ENCODE measurements around the gene EDIL3.
A peak's percentile ranks its signal among the peaks of the same experiment; 100 is the strongest.

Gene EDIL3

DNA sequence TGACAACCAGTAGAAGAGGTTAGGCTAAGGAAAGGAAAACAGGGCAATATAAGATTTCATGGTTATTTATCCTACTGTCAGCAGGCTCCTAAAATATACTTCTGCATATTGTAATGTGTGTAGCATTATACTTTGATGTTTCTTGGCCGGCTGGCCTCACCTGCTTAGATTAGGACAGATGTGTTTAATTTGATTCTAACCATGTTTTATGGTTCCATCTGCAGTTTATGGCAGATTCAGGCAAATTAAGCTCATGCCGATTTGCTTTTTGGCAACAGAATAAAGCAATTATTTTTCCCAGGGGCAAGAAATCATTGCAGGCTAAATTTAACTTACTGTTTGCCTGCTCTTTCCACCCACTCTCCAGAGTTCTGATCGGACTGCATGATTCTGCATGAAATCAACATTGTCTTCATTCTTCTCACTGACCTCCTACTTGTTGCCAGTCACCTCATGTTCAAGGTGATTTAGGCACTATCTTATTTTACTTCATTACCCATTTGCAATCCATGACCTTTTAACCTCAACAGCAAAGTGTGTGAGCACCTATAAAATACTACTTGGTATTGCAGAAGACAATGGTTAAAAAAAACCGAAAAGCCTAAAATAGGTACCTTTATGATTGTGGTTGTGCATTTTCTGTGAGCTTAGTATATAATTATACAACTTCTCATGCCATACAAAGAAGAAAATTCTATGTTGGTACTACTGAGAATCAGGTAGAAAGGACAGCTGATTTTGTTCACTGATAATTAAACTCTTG is 125.2 kb downstream of the EDIL3 start:
- no peak for DNase-seq (ENCODE audit: low read depth)

- no peak for DNase-seq (ENCODE audit: low read depth)
Observed at GRCh38 chr5:84257061-84257460, 127.6 kb downstream of the EDIL3 start.

DNA sequence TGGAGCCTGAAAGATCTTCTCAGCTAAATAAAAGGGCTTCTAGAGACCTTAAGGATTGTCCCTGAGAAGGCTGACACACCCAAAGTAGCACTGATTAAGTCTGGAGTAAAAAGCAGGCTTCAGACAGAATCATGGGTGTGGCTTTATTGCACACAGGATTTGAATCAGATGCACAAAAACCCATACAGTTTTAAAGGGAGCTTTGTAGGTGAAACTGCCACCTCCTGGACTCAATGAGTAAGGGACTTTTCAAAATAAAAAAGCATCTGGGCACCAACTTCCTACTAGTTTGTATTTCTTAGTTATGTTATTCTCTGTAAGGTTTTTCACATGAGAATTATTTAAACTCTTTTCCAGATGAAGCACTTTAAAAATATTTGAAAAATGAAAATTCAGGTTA is 129.4 kb downstream of the EDIL3 start:
- peak; percentile 43 for DNase-seq (ENCODE audit: low read depth)

DNA sequence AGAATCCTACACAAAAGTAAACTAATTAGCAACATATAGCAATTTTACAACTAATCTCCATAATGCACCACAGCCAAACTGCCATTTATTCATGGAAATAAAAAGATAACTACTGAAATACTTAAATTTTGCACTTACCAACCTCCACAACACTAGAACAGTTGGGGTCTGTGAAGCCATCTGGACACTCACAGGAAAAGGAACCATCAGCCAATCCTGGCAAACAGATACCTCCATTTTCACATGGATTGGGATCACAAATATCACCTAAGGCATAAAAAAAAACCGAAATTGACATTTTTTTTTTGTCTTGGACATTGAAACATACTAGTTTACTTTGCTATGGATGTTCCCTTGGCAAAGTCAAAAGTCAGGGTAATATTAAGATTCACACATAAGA is 130.7 kb downstream of the EDIL3 start:
- no peak for DNase-seq (ENCODE audit: low read depth)

DNA sequence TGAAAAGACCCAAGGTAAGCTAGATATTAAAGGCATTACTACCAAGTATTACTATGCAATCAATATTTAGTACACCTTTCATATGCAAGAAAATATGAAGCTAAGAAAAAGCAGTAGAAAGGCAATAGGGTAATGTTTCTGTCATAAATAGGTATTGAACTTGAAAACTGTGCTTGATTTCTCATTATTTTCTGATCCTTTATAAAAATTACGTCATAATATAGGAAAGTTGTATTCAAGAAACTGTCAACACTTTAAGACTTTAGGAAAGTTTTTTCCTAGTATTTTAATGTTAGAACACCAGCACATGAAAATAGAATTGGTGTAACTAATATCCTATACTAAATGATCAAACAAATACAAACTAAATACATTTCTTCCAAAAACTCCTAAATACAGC is 133.2 kb downstream of the EDIL3 start:
- no peak for DNase-seq (ENCODE audit: low read depth)

GRCh38 chr5:84249918-84250630 is 134.6 kb downstream of the EDIL3 start:
- DNase-seq (ENCODE audit: low read depth) = peak; percentile 57

DNA sequence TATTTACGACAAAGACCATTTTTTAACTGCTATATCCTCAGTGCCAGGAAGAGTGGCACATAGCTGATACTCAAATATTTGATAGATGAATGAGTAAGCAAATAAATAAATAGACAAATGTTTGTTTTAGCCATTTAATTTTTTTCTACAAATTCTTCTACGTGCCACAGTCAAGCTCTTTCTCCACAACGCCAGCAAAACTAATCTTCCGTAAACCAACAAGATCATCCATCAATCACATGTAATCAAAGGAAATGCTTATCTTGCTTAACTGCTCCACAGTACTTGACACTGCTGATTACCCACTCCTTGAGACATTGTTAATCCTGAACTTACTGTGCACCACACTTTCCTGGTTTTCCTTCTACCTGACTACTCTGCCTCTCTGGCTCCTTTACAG is 136.7 kb downstream of the EDIL3 start:
- DNase-seq (ENCODE audit: low read depth) = no peak

- peak; percentile 70 for DNase-seq (ENCODE audit: low read depth)
Observed at GRCh38 chr5:84242286-84242685, 142.4 kb downstream of the EDIL3 start.

GRCh38 chr5:84239494-84239893 is 145.2 kb downstream of the EDIL3 start:
- DNase-seq (ENCODE audit: low read depth) = peak; percentile 85

GRCh38 chr5:84237126-84237525 is 147.6 kb downstream of the EDIL3 start:
- DNase-seq (ENCODE audit: low read depth) = no peak

GRCh38 chr5:84231433-84231832 is 153.2 kb downstream of the EDIL3 start:
- no peak for DNase-seq (ENCODE audit: low read depth)

DNA sequence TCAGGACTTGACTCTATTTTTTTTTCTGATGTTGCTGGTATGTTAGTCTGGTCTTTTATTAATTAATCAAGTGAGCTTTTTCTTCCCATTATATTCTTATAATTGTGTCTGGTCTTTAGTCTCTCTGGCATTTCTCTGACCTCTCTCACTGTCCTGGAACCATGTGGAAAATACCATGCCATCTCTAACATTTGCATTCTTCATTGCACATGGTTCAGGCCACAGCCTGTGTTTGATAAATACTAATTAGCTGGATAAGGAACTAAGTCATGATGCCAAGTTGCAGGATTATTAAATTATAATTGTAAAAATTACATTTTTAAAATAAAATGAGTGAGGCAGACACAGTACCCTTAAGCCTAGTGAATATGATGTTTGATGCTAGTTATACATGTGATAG is 155.6 kb downstream of the EDIL3 start:
- DNase-seq (ENCODE audit: low read depth) = no peak

DNA sequence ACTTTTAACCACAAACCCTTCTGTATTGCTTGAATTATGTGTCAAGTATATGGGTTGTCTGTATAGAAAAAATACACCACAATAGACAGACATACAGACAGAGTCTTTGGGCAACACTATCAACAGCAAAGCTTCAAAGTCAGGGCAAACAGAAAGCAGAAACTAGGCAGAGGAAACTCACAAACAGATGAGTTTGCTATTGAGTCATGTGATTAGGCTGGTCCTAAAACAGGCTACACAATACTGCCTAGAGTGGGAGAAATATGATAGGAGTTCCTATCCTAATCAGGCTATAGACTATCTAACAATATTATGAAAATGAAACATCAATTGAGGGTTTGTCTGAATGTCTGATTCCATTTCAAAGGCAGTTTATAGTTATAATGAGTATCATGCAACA is 156.4 kb downstream of the EDIL3 start:
- no peak for DNase-seq (ENCODE audit: low read depth)

DNA sequence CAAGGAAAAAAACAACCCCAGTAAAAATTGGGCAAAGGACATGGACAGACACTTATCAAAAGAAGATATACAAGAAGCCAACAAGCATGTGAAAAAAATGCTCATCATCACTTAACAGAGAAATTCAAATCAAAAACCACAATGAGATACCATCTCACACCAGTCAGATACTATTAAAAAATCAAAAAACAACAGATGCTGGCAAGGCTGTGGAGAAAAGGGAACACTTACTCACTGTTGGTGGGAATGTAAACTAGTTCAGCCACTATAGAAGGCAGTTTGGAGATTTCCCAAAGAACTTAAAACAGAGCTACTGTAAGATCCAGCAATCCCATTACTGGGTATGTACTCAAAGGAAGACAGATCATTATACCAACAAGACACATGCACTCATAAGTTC is 157.4 kb downstream of the EDIL3 start:
- no peak for DNase-seq (ENCODE audit: low read depth)

GRCh38 chr5:84218546-84218945 is 166.1 kb downstream of the EDIL3 start:
- DNase-seq (ENCODE audit: low read depth) = no peak

DNA sequence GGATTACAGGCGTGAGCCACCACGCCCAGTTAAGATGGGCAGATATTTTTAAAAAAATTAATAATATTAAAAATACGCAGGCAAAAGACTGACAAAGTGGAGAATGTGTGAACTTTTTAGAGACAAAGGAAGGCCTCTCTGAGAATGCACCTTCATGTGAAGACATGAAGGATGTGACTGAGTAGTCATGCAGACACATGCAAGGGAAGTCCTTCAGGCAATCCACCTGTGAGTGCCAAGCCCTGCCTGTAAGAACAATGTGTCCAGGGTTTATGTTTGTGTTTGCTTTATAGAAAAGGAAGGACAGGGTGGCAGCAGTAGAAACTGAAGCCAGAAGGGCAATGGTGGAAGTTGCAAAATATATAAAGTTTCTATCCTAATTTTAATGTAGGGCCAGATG is 169.2 kb downstream of the EDIL3 start:
- DNase-seq (ENCODE audit: low read depth) = no peak

DNA sequence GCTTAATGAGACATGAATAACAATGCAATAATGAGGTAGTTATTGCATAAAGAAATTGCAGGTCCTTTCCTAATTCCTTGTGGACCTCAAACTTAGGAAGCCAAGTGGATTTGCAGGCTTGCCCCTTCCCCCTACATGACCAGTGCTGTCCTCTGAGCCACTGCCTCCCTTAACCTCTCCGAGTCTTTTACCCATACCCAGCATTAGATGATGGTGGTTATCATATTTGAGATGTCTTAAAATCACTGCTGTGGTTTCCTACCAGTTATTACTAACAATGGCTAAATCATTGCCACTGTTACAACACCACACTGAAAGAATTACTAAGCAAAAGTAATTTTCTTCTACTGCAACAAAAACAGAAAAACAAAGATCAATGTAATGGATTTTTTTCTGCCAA is 170.8 kb downstream of the EDIL3 start:
- no peak for DNase-seq (ENCODE audit: low read depth)

- peak; percentile 56 for DNase-seq (ENCODE audit: low read depth)
Observed at GRCh38 chr5:84213212-84213611, 171.5 kb downstream of the EDIL3 start.

DNA sequence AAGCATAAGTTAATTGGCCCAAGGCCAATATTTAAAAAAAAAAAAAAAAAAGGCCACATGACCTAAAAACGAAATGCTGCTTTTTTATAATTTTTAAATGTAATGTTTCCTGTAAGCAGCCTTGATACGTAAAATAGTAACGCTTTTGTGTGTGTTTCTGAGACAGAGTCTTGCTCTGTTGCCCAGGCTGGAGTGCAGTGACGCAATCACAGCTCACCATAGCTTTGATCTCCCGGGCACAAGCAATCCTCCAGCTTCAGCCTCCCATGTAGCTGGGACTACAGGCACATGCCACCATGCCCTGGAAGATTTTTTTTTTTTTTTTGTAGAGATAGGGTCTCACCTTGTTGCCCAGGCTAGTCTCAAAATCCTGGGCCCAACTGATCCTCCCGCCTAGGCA is 179.9 kb downstream of the EDIL3 start:
- no peak for DNase-seq (ENCODE audit: low read depth)

- DNase-seq (ENCODE audit: low read depth) = no peak
Observed at GRCh38 chr5:84202136-84202535, 182.5 kb downstream of the EDIL3 start.

DNA sequence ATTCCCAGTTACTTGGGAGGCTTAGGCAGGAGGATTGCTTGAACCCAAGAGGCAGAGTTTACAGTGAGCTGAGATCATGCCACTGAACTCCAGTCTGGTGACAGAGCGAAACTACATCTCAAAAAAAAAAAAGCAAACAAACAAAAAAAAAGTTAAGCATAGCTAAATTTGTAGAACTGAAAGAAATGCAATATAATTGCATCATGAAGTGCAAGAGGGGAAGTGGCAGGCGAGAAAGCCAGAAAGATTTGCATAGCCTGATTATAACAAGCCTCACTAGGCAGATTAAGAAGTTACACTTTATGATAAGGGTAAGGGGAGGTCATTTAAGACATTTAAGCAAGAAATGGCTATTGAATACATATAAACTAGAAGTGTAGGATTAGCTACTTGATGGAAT is 187.1 kb downstream of the EDIL3 start:
- no peak for DNase-seq (ENCODE audit: low read depth)

- DNase-seq (ENCODE audit: low read depth) = no peak
Observed at GRCh38 chr5:84191281-84191680, 193.4 kb downstream of the EDIL3 start.

DNA sequence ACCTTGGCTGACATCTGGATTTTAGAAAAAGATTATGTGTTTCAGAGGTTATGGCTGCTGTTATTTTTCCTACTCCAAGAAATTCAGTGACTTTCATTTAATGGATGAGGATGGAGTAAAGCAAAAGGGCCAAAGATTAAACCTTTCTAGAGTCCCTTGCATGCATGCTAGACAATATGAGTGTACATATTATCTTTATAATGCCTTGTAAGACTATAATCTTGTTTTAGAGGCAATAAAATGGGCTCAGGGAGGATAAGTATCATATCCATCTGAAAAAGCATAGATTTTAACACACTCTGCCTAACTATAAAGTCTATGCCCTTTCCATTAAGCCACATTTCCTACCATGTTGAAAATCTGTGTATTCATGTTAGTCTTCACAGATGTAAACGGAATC is 199.8 kb downstream of the EDIL3 start:
- DNase-seq (ENCODE audit: low read depth) = no peak

- no peak for DNase-seq (ENCODE audit: low read depth)
Observed at GRCh38 chr5:84181093-84181492, 203.6 kb downstream of the EDIL3 start.
